ENCODE measurements around the gene ZNF622.

ZNF622 gene

GRCh38 chr5:16465544-16466432 is at the start of gene ZNF622:
Gene ZNF622, minus strand, starts transcription at chr5:16465800. Its CDS starts 135 bp downstream, at chr5:16465665.
- DNase-seq, result peak; percentile 97

GRCh38 chr5:16510098-16510497 is 44.5 kb upstream of the ZNF622 start:
- no peak for DNase-seq

GRCh38 chr5:16508730-16509531 is 43.3 kb upstream of the ZNF622 start:
- DNase-seq, result no peak

GRCh38 chr5:16507716-16508115 is 42.1 kb upstream of the ZNF622 start:
- no peak for DNase-seq

- DNase-seq, result no peak
Observed at GRCh38 chr5:16505904-16506303, 40.3 kb upstream of the ZNF622 start.

GRCh38 chr5:16505140-16505891 is 39.7 kb upstream of the ZNF622 start:
- no peak for DNase-seq

- DNase-seq, result no peak
Observed at GRCh38 chr5:16504571-16504970, 39.0 kb upstream of the ZNF622 start.

- no peak for DNase-seq
Observed at GRCh38 chr5:16502866-16503265, 37.3 kb upstream of the ZNF622 start.

- no peak for DNase-seq
Observed at GRCh38 chr5:16500024-16500423, 34.4 kb upstream of the ZNF622 start.

GRCh38 chr5:16497546-16497945 is 31.9 kb upstream of the ZNF622 start:
- no peak for DNase-seq

GRCh38 chr5:16493261-16493660 is 27.7 kb upstream of the ZNF622 start:
- DNase-seq, result no peak

GRCh38 chr5:16492398-16493140 is 27.0 kb upstream of the ZNF622 start:
- DNase-seq, result no peak

GRCh38 chr5:16490911-16491310 is 25.3 kb upstream of the ZNF622 start:
- no peak for DNase-seq

GRCh38 chr5:16489322-16489791 is 23.8 kb upstream of the ZNF622 start:
- DNase-seq, result peak; percentile 67

- no peak for DNase-seq
Observed at GRCh38 chr5:16487456-16487855, 21.9 kb upstream of the ZNF622 start.

GRCh38 chr5:16486711-16487111 is 21.1 kb upstream of the ZNF622 start:
- DNase-seq, result no peak

- DNase-seq, result peak; percentile 30
Observed at GRCh38 chr5:16485656-16486055, 20.1 kb upstream of the ZNF622 start.

- no peak for DNase-seq
Observed at GRCh38 chr5:16484081-16484480, 18.5 kb upstream of the ZNF622 start.

GRCh38 chr5:16483361-16483760 is 17.8 kb upstream of the ZNF622 start:
- DNase-seq, result no peak

GRCh38 chr5:16482891-16483290 is 17.3 kb upstream of the ZNF622 start:
- DNase-seq, result peak; percentile 81

- DNase-seq, result no peak
Observed at GRCh38 chr5:16480821-16481538, 15.4 kb upstream of the ZNF622 start.

- no peak for DNase-seq
Observed at GRCh38 chr5:16480144-16480543, 14.5 kb upstream of the ZNF622 start.
